Caki2 (cell line): ENCODE results near the gene CACNA1B. TPM values are rescaled to one million over a fixed set of nuclear protein-coding genes. Genes with fewer than 3 reads are reported as not detected.

Experiments used
- DNase-seq: peaks from one replicate; pipeline ENCODE4 v3.0.0-alpha.2; 2015; ENCODE audit warnings: low read depth
- in situ Hi-C: cut with HindIII; loops from 2 replicates; pipeline ENCODE4 v1.10.0; 2016; ENCODE audit warnings: low sequenced_read_pairs, low pct_unique_long_range_greater_than_20kb, mixed read lengths
- total RNA-seq: library from RNA; depleted of rRNA; stranded (reverse); fragments of >200 nt; shearing (Covaris generic); gene quantifications from 2 replicates; pipeline ENCODE4 v1.2.3, GENCODE V29; 2014; ENCODE audit warnings: low replicate concordance

CACNA1B gene
- total RNA-seq, 1 experiment from 2014 or later = not detected

DNA sequence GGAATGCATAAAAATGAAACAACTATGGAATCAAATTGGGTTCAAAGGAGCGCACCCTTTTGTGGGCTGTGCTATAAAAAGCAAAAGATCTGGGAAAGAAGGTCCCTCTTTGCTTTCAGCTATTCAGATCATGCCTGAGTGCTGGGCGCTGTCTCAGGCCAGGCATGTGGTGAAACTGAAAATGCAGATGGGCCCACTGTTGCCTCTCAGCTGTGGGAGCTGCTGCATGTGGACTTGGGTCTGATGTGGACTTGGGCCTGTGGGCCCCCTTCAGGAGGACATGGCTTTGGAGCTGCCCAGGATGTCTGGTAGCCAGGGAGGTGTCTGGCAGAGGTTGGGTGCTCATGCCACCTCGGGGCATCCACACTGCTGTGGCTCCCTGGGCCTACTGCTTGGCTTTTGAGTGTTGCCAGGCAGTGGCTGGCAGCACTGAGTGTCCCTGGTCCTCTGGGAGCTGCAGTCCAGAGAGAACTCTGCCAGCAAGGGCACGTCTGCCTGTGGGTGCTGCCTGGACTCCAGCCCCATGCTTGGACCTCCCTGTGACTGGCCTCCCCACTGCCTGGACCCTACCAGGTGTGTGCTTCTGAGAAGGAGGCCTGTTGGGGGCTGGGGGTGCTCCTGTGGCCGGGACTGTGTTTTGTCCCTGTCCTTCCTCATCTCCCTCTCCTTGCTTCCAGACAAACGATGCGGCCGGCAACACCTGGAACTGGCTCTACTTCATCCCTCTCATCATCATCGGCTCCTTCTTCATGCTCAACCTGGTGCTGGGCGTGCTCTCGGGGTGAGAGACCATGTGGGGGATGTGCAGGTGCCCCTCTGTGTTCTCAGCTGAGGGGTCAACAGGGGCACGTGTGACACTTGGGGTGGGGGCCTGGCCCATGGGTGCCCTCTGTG lies 74.3 kb downstream of the CACNA1B start:
- in situ Hi-C loops = no loop called here
- no peak for DNase-seq

DNA sequence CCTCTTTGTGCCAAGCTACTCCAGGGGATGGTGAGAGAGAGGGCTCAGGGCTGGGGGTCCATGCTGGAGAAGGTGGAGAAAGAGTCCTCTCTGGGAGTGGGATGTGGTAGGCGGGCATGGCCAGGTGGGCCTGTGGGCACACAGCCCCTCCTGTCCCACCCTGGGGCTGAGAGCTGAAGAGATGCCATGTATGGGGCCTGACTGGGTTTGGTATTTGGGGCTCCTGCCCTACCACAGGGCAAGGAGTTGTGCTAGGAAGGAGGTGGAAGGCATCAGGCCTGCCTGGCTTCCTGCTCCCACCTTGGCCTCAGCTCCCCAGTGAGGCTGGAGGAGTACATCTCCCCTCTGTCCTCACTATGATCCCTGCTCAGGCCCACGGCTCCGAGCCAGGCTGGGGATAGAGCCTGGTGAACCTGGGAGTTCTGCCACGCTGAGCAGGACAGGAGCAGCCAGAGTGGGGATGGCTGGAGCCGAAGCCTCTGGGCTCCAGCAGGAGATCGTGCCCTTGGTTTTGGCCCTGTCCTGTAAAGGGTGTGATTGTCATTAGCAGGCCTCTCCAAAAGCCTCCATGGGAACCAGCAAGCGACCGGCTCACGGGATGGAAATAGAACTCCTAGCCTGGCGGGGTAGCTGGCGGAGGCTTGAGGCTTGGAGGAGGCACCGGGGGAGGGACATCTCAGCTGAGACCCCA lies 75.5 kb downstream of the CACNA1B start:
- DNase-seq = no peak
- in situ Hi-C loops = no loop called here

DNA sequence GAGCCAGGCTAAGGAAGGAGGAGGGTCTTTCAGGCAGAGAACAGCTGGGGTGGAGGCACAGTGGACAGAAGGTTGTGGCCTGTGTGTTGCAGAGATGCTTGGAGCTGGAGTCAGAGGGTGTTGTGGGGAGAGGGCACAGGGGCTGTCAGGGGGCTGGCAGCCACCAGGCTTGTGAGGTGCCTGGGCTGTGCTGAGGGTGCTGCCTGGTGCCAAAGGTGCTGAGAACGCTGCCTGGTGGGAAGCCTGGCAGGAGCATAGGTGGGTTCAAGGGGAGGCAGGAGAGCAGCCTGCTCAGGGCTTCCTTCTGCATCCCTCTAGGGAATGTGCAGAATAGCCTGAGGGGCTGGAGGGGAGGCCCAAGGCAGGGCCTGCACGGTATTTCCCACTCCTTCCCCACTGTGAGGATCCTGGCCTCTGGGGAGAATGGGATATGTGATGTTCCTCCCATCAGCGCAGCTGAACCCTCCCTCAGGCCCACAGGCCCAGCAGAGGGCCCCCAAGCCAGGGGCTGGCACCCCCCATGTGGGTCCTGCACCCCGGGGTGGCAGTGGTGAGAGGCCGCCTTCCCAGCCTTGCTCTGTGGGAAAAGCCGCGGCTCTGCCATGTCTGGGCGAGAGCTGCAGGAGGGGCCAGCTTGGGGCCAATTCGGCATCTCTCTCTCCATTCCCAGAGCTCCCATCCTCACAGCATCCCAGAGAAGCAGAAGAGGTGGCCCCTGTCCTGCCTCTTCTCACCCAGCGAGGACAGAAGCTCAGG lies 76.3 kb downstream of the CACNA1B start:
- no peak for DNase-seq
- in situ Hi-C loops = no loop called here

DNA sequence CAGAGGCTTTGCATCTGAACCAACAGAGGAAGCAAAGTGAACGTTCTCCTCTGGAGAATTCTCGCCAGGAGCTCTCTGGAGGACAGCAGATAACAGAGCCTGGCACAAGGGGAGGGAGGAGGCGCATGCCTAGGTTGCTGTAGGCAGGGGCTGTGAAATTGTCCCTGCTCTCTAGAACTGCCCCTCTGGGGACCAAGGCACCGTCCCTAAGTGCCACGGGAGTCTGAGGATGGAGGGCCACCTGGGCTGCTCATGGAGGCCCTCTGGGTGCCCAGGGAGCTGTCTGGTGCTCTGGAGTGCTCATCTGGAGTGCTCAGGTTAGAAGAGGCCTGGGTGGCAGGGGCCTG lies 77.6 kb downstream of the CACNA1B start:
- no peak for DNase-seq
- in situ Hi-C loops = no loop called here

DNA sequence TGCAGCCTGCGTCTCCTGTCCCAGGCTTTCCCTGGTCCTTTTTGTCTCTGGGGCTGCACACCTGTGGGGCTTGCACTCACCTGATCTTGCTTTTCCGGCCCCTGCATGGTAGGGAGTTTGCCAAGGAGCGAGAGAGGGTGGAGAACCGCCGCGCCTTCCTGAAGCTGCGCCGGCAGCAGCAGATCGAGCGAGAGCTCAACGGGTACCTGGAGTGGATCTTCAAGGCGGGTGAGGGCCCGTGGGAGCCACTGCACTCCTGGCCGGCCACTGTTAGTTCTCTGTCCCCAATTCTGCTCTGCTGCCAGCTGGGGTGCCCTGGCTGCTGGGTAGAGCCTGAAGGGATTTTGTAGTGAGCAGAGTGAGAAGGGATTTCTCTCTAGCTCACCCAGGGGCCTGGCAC lies 78.0 kb downstream of the CACNA1B start:
- no peak for DNase-seq
- in situ Hi-C loops = no loop called here

DNA sequence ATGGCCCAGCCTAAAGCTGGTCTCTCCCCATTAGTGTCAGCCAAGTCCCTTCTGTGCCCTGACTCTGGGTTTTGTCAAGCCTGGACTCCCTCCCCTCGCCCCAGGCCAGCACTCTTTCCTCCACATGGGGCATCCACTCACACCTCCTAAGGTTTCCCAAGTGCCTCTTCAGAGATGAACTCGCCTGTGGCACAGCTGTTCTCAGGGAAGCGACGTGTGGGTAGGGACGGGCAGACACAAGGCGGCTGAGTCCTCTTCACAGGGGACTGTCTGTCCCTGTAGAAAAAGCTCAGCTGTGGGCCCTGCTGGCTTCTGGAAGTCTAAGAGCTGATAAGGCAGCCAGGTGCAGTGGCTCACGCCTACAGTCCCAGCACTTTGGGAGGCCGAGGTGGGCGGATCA lies 78.5 kb downstream of the CACNA1B start:
- DNase-seq = no peak
- in situ Hi-C loops = no loop called here

DNA sequence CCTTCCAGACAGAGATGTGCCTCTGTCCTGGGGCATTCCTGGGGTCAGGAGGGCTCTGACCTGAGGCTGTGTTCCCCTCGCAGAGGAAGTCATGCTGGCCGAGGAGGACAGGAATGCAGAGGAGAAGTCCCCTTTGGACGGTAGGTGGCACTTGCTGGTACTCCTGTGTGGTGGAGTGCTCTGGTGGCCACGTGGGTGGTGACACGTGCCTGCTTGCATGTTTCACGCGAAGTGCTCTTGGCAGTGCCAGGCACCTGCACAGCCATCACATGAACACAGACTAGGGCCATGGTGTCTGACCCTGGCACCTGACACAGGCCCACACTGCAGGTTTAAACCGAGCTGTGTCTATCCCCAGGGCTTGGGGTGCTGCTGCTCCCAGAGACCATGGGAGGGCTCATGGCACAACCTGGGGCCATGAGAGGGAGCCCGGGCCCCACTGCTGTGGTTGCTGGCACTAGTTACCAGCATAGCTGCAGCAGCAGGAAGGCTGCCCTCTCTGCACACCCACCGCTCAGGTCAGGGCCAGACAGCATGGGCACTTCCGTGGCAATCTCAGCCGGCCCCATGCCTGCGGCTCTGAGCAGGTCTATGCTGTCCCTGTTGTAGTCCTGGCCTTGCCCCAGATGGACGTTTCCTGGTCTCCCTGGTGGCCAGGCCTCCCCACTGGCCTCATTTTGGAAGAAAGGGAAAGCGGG lies 79.3 kb downstream of the CACNA1B start:
- in situ Hi-C loops = no loop called here
- no peak for DNase-seq

DNA sequence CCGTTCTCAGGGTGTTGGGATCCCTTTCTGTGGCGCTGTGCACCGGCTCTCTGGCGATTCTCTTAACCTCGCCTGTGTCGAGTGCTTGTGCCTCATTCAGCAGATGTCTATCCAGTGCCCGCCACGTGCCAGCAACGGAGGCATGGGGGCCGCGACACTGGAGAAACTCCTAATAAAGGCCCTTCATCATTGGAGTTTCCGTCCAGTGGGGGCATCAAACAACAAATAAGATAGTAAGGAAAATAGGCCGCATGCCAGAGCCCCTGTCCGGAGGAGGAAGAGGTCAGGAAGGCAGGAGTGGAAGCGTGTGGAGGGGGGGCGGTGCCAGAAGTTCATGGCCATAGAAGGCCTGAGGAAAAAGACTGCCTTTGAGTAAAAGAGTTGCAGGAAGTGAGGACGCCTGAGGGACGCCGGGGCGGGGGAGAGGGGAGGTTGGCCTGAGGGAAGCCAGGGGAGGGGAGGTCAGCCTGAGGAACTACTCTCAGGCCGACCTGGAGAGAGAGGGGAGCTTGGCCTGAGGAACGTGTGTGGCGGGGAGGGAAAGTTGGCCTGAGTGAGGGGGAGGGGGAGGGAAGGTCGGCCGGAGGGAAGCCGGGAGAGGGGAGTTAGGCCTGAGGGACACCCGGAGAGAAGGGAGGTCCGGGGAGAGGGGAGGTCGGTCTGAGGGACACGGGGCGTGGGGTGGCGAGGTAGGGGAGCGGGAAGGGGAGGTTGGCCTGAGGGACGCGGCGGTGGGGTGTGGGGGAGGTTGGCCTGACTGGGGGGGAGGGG lies 82.2 kb downstream of the CACNA1B start:
- in situ Hi-C loops = no loop called here
- DNase-seq = no peak

DNA sequence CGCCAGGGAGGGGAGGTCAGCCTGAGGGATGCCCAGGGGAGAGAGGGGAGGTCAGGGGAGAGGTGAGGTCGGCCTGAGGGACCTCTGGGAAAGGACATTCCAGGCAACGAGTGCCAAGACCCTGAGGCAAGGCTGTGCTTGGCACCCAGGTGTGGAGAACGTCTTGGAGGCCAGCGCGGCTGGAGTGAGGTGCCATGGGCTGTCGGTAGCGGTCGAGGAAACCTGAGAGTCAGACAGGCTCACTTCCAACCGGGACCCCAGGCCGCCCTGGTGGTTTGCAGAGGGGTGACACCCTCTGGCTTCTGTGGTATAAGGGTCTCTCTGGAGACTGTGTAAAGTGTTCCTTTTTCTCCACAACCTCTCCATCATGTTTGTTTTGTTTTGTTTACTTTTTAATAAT lies 82.9 kb downstream of the CACNA1B start:
- in situ Hi-C loops = no loop called here
- no peak for DNase-seq

DNA sequence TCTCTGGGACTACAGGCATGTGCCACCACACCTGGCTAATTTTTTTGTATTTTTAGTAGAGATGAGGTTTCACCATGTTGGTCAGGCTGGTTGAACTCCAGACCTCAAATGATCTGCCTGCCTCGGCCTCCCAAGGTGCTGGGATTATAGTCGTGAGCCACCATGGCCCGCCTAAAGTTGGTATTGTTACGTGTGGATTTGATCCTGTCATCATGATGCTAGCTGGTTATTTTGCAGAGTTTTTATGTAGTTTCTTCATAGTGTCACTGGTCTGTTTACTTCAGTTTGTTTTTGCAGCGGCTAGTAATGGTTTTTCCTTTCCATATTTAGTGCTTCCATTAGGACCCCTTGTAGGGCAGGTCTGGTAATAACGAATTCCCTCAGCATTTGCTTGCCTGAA lies 85.9 kb downstream of the CACNA1B start:
- in situ Hi-C loops = no loop called here
- DNase-seq = no peak

DNA sequence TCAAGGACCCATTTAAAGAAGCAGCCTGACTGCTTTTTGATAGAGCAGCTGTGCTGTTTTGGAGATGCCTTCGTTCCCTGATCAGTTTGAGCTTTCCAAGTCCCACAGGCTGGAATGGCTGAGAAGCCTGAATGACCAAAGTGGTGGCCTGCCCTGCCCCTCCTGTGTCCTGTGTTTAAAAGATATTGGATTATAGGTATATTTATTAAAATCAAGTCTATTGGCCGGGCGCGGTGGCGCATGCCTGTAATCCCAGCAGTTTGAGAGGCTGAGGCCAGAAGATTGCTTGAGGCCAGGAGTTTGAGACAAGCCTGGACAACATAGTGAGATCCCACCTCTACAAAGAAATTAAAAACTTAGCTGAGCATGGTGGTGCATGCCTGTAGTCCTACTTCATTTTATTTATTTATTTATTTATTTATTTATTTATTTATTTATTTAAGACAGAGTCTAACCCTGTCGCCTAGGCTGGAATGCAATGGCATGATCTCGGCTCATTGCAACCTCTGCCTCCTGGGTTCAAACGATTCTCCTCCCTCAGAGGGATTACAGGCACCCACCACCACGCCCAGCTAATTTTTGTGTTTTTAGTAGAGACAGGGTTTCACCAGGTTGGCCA lies 87.7 kb downstream of the CACNA1B start:
- no peak for DNase-seq
- in situ Hi-C loops = no loop called here

DNA sequence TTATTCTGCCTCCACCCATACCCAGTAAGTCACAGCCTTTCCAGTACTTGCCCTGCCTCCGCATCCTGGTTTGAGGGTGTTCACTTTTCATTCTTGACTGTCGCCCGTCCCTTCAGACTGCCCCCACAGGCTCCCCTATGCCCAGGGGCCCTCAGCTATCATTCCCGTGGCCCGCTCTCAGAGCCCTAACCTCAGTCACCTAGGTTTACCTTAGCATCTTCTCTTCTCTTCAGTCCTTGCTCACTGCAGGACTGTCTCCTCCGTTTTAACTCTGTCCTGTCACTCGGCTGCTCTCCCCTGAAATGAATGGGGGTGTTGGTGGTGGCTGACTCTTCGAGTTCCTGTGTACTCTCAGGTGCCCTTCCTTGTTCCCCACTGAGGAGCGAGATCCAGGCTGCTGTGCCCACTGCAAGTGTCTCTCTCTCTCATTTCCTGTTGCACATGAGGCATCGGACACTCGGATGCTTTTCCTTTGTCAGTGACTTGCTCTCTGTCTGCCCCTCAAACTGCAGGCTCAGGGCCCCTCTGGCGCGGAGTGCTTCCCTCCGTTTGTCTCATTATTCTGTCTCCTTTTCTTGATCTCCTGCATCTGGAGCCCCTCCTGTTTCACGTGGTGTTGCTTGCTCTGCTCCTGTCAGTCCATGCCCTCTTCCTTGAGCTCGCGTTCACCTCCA lies 89.8 kb downstream of the CACNA1B start:
- in situ Hi-C loops = no loop called here
- DNase-seq = no peak

DNA sequence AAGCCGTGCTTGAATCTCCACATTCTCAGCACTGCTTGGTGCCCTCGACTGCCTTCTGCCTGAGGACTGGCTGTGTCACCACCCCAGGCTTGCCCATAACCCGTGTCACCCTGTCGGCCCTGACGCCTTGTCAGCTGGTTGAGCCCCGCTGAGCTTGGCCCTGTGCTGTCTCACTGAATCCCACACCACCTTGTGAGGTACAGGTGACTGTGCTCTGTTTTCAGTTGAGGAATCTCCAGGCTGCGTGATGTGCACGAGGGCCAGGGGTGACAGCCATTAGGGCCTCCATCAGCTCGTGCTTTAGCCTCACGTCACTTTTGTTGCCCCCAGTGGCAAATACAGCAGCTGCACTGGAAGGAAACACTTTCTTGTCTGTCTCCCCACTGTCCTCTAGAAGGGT lies 90.7 kb downstream of the CACNA1B start:
- no peak for DNase-seq
- in situ Hi-C loops = no loop called here

DNA sequence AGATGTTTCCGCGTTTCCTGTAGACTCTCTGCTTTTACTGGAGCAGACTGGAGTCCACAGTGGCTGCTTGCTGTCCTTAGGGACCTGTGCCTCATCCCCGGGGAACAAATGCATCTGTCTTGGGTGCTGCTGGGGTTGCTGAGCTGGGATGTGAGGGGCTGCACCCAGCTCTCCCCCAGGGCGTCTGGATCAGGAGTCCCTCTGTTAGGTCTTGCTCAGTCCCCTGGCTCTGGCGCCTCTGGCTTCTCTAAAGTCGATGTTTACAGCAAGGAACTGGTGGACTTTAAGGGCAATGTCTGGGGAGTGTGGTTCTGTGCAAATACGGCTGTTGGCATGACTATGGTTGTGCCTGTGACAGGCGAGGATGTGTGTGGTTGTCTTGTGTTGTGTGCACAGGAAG lies 91.4 kb downstream of the CACNA1B start:
- in situ Hi-C loops = no loop called here
- no peak for DNase-seq

DNA sequence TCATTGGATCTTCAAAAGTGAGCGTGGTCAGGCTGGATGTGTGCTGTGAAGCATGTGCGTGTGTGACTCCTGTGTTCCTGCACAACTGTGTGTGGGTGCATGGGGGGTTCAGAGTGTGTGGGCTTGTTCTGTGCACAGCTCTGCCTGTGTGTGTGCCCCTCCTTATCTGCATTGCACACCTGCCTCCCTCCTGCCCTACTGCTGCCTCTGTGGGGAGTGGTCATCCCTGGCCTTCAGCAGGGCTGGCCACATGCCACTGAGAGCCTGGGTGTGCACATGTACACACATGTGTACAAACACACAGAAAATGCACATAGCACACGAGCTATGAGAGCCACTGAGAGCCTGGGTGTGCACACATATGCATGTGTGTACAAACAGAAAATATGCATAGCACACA lies 92.1 kb downstream of the CACNA1B start:
- in situ Hi-C loops = no loop called here
- no peak for DNase-seq

DNA sequence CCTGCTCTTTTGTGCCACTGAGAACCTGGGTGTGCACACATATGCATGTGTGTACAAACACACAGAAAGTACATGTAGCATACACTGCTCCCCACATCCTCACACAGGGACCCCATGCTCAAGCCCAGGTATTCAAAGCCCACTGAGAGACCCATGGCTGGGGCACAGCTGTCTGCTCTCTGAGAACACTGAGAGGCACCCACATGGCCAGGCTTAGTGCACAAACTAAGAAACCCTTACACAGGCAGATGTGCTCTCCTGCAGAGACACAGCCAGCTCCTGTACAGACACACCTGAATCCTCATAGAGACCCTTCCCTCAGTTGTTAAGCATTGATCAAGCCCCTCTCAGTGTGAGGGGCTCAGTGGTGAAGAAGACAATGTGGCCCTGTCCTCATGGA lies 92.5 kb downstream of the CACNA1B start:
- DNase-seq = no peak
- in situ Hi-C loops = no loop called here
